B cell (primary cell): ENCODE data around the gene UBQLN4.

Source experiments
- CTCF ChIP-seq: fragments of 200-600 bp; IDR thresholded peaks from one replicate; pipeline ENCODE4 v1.8.0; 2022; ENCODE audit warnings: antibody characterized with exemption, mild to moderate bottlenecking
- EZH2 ChIP-seq: IDR thresholded peaks from 2 replicates; pipeline ENCODE4 v1.6.1; 2012; ENCODE audit warnings: borderline replicate concordance, low read depth, mild to moderate bottlenecking, moderate library complexity, low read length; ENCODE audit not compliant: insufficient read depth, poor library complexity, severe bottlenecking

- TF ChIP-seq CTCF (no peak), EZH2 (no peak)
These were observed 36.7 kb upstream of the UBQLN4 start for GRCh38 chr1:156090138-156090839.
